ENCODE results near the gene MTFP1.

- TF ChIP-seq CREB1 (IDR thresholded peaks at IDR 0.05) (no peak), CREB1 (CRISPR knock-in tag; IDR thresholded peaks at IDR 0.05) (no peak), GABPA (tag; conservative IDR thresholded peaks at IDR 0.05; ENCODE audit: low read depth) (no peak), SP1 (CRISPR knock-in tag; IDR thresholded peaks at IDR 0.05) (no peak), EP400 (IDR thresholded peaks at IDR 0.05) (no peak), ILK (tag; IDR thresholded peaks at IDR 0.05; ENCODE audit: borderline replicate concordance, low read depth) (no peak), HINFP (tag; conservative IDR thresholded peaks at IDR 0.05; ENCODE audit: low read depth) (no peak), ZNF263 (CRISPR knock-in tag; IDR thresholded peaks at IDR 0.05; ENCODE audit: borderline replicate concordance) (no peak)
Measured at GRCh38 chr22:30459181-30460052, 33.8 kb downstream of the MTFP1 start.
